Astrocyte (in vitro differentiated cells and primary cell): ENCODE measurements around the gene TMEM128. TPM values are rescaled to one million over a fixed set of nuclear protein-coding genes. Genes with fewer than 3 reads are reported as not detected.

Experiments
- DNase-seq: peaks from one replicate; pipeline ENCODE4 v3.0.0-alpha.2; 2010; ENCODE audit warnings: low read depth
- FAIRE-seq: peaks from 2 replicates; lab custom pipeline; 2011; peaks lifted over from hg19 to GRCh38; lab: Jason Lieb, UNC
- H2AFZ ChIP-seq: 2 replicates; pipeline ENCODE4 v1.6.0; 2012; ENCODE audit warnings: low read depth, low read length, inconsistent platforms
- H3K27ac ChIP-seq: 2 replicates; pipeline ENCODE4 v1.5.1; 2011; ENCODE audit warnings: low read depth, low read length, inconsistent platforms
- H3K27me3 ChIP-seq: 2 replicates; pipeline ENCODE4 v1.6.0; 2011; ENCODE audit warnings: low read length, inconsistent platforms; ENCODE audit not compliant: insufficient read depth
- H3K36me3 ChIP-seq: 2 replicates; pipeline ENCODE4 v1.5.1; 2011; ENCODE audit warnings: low read length, inconsistent platforms; ENCODE audit not compliant: insufficient read depth
- H3K4me1 ChIP-seq: 2 replicates; pipeline ENCODE4 v1.5.1; 2011; ENCODE audit warnings: low read length, inconsistent platforms; ENCODE audit not compliant: insufficient read depth
- H3K4me2 ChIP-seq: 2 replicates; pipeline ENCODE4 v1.6.0; 2012; ENCODE audit warnings: low read length, inconsistent platforms
- H3K4me3 ChIP-seq: 2 replicates; pipeline ENCODE4 v1.5.1; 2011; ENCODE audit warnings: low read depth, mild to moderate bottlenecking, low read length, inconsistent platforms; ENCODE audit not compliant: insufficient read depth
- H3K79me2 ChIP-seq: 2 replicates; pipeline ENCODE4 v1.6.0; 2012; ENCODE audit warnings: mild to moderate bottlenecking, low read length, inconsistent platforms; ENCODE audit not compliant: insufficient read depth
- H3K9ac ChIP-seq: 2 replicates; pipeline ENCODE4 v1.6.0; 2012; ENCODE audit warnings: mild to moderate bottlenecking, low read length, inconsistent platforms
- H3K9me3 ChIP-seq: 2 replicates; pipeline ENCODE4 v1.5.1; 2012; ENCODE audit warnings: low read depth, mild to moderate bottlenecking, low read length, inconsistent platforms; ENCODE audit not compliant: insufficient read depth
- H4K20me1 ChIP-seq: 2 replicates; pipeline ENCODE4 v1.6.0; 2012; ENCODE audit warnings: low read length, inconsistent platforms; ENCODE audit not compliant: insufficient read depth
- H3K27ac Mint-ChIP-seq: one replicate; pipeline ENCODE4 v1.8.0; 2021; ENCODE audit warnings: mild to moderate bottlenecking, mixed read lengths; ENCODE audit not compliant: unreplicated experiment
- H3K27me3 Mint-ChIP-seq: one replicate; pipeline ENCODE4 v1.8.0; 2021; ENCODE audit warnings: low read depth, mixed read lengths; ENCODE audit not compliant: unreplicated experiment
- H3K36me3 Mint-ChIP-seq: one replicate; pipeline ENCODE4 v1.8.0; 2021; ENCODE audit warnings: low read depth, mixed read lengths; ENCODE audit not compliant: unreplicated experiment
- H3K4me1 Mint-ChIP-seq: one replicate; pipeline ENCODE4 v1.8.0; 2021; ENCODE audit warnings: low read depth, mixed read lengths; ENCODE audit not compliant: unreplicated experiment
- H3K4me3 Mint-ChIP-seq: one replicate; pipeline ENCODE4 v1.8.0; 2021; ENCODE audit warnings: mild to moderate bottlenecking, moderate library complexity, mixed read lengths; ENCODE audit not compliant: unreplicated experiment
- H3K9me3 Mint-ChIP-seq: one replicate; pipeline ENCODE4 v1.8.0; 2021; ENCODE audit warnings: mild to moderate bottlenecking, mixed read lengths; ENCODE audit not compliant: unreplicated experiment
- CTCF ChIP-seq: IDR thresholded peaks from 2 replicates; pipeline ENCODE4 v1.5.1; 2011; ENCODE audit warnings: low read depth, mild to moderate bottlenecking, inconsistent platforms, low read length, moderate library complexity; ENCODE audit not compliant: insufficient read depth
- EZH2 ChIP-seq: IDR thresholded peaks from 2 replicates; pipeline ENCODE4 v1.6.1; 2012; ENCODE audit warnings: mild to moderate bottlenecking, low read length, inconsistent platforms; ENCODE audit not compliant: insufficient read depth
- total RNA-seq: library from RNA; stranded (reverse); gene quantifications from 2 replicates; pipeline ENCODE4 v1.2.1, GENCODE V29; 2021

Gene TMEM128
- total RNA-seq, 1 donor from 2014 or later: 15.2 TPM

GRCh38 chr4:4226606-4227438 is 21.2 kb downstream of the TMEM128 start, which contains the start of gene OTOP1:
Gene OTOP1, minus strand, starts transcription at chr4:4226929. Its CDS starts 65 bp downstream, at chr4:4226864.
- no peaks in the 10 kb centered on the region for H4K20me1 ChIP-seq
- H3K9me3 ChIP-seq: no peaks in the 10 kb centered on the region
- no peak within 1 kb of the TSS for H3K4me3 ChIP-seq
- no peaks in the 10 kb centered on the region for H3K4me1 ChIP-seq
- peak within 1 kb of the TSS; percentile 45 for H3K4me3 Mint-ChIP-seq
- no peaks in the 10 kb centered on the region for H3K79me2 ChIP-seq
- FAIRE-seq: no peak
- H3K9ac ChIP-seq: no peak within 1 kb of the TSS
- no peak for TF ChIP-seq CTCF
- no peak for TF ChIP-seq EZH2
- peak within 1 kb of the TSS; percentile 18 for H2AFZ ChIP-seq
- no peaks in the 10 kb centered on the region for H3K4me1 Mint-ChIP-seq
- H3K9me3 Mint-ChIP-seq: peaks cover 12% of the 10 kb centered on the region
- peaks cover 5% of the 10 kb centered on the region for H3K36me3 Mint-ChIP-seq
- no peak within 1 kb of the TSS for H3K27ac Mint-ChIP-seq
- DNase-seq: no peak
- H3K27me3 ChIP-seq: peaks cover 34% of the 10 kb centered on the region
- no peak within 1 kb of the TSS for H3K27ac ChIP-seq
- H3K36me3 ChIP-seq: no peaks in the 10 kb centered on the region
- H3K27me3 Mint-ChIP-seq: peaks cover 69% of the 10 kb centered on the region
- H3K4me2 ChIP-seq: peak within 1 kb of the TSS; percentile 41

GRCh38 chr4:4225915-4226605 is 22.0 kb downstream of the TMEM128 start:
- no peaks in the 10 kb centered on the region for H3K79me2 ChIP-seq
- no peaks in the 10 kb centered on the region for H4K20me1 ChIP-seq
- peaks cover 12% of the 10 kb centered on the region for H3K9me3 Mint-ChIP-seq
- no peaks in the 10 kb centered on the region for H3K4me1 ChIP-seq
- no peaks in the 10 kb centered on the region for H3K36me3 ChIP-seq
- peaks cover 34% of the 10 kb centered on the region for H3K27me3 ChIP-seq
- FAIRE-seq: no peak
- no peaks in the 10 kb centered on the region for H3K4me1 Mint-ChIP-seq
- peak overlapping the region; percentile 18 for H2AFZ ChIP-seq
- no peak for DNase-seq
- no peak overlapping the region for H3K4me3 ChIP-seq
- H3K9me3 ChIP-seq: no peaks in the 10 kb centered on the region
- no peak for TF ChIP-seq EZH2
- peak overlapping the region; percentile 41 for H3K4me2 ChIP-seq
- peaks cover 72% of the 10 kb centered on the region for H3K27me3 Mint-ChIP-seq
- no peak overlapping the region for H3K27ac Mint-ChIP-seq
- H3K9ac ChIP-seq: no peak overlapping the region
- H3K27ac ChIP-seq: no peak overlapping the region
- H3K36me3 Mint-ChIP-seq: peaks cover 5% of the 10 kb centered on the region
- H3K4me3 Mint-ChIP-seq: peak overlapping the region; percentile 45

- DNase-seq (peak; percentile 18), FAIRE-seq (no peak)
- no peak overlapping the region for H3K27ac ChIP-seq
- peak overlapping the region; percentile 56 for H3K27ac Mint-ChIP-seq
- TF ChIP-seq EZH2 (no peak), CTCF (no peak)
- H4K20me1 ChIP-seq: no peaks in the 10 kb centered on the region
- no peaks in the 10 kb centered on the region for H3K9me3 Mint-ChIP-seq
- peaks cover 6% of the 10 kb centered on the region for H3K27me3 Mint-ChIP-seq
- no peak overlapping the region for H2AFZ ChIP-seq
- H3K27me3 ChIP-seq: peaks cover 4% of the 10 kb centered on the region
- no peaks in the 10 kb centered on the region for H3K9me3 ChIP-seq
- peaks cover 15% of the 10 kb centered on the region for H3K4me1 Mint-ChIP-seq
- no peaks in the 10 kb centered on the region for H3K4me1 ChIP-seq
- H3K4me3 Mint-ChIP-seq: no peak overlapping the region
- no peaks in the 10 kb centered on the region for H3K36me3 ChIP-seq
- H3K79me2 ChIP-seq: no peaks in the 10 kb centered on the region
- no peak overlapping the region for H3K4me3 ChIP-seq
- no peaks in the 10 kb centered on the region for H3K36me3 Mint-ChIP-seq
- peak overlapping the region; percentile 37 for H3K4me2 ChIP-seq
- no peak overlapping the region for H3K9ac ChIP-seq
Measured at GRCh38 chr4:4217113-4217512, 30.9 kb downstream of the TMEM128 start.
